NOMO-1 (cell line): ENCODE data around the gene ATP8A2.

Experiments
- DNase-seq, 2 experiments: peaks; one replicate each; lab custom pipeline; 2025; ENCODE audit not compliant: unreplicated experiment in 2 of 2; lab: John Stamatoyannopoulos, UW

ATP8A2 gene

DNA sequence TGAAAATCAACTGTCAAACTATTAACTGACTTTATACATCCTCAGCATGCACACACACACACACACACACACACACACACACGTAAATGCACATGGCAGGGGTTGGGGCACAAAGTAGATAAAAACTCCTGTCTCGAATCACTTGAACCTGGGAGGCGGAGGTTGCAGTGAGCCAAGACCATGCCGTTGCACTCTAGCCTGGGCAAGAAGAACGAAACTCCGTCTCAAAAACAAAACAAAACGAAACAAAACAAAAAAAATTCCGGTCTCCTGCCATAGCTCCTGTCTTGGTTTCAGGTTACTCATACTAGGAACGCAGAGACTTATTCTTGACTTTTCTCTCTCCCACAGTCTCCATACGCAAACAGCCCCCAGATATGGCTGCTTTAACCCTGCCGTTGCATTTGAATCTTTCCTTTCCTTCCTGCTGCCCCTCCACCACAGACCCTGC is 531.1 kb downstream of the ATP8A2 start:
- no peak for DNase-seq

DNA sequence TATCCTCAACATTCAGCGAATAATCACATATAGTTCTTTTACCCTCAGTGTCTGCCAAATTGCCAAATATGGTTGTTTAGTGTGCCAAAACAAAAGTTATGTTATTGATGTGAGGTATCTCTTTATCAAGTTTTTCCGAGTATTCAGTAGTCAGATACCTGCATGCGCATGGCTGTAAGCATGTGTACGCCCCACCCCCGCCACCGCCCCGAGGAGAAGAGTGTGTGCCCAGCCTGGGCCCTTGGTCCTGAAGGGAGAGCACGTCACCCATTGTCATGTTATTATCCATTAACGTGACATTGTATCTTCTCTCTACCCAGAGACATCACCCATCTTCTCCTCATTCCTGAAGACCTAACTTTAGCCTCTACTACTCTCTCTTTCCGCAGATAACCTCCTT is 533.1 kb downstream of the ATP8A2 start:
- no peak for DNase-seq

DNA sequence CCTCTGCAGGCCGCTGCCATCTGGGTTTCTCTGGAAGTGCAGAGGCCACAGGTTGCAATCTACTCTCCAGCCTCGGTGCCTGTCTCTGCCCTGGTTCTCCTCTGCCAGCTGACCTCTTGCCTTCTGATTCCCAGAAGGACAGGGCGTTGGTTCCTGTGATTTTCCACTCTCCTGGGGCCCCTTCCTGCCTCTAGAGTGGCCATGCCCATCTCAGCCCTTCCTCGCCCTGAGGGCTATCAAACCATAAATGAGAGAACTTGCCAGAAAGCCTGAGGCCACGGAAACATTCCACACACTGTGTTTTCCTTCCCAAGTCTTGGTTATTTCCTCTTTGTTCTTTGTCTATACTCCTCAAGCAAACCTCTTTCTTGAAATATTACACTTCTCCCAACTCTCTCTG is 533.8 kb downstream of the ATP8A2 start:
- DNase-seq = no peak

DNA sequence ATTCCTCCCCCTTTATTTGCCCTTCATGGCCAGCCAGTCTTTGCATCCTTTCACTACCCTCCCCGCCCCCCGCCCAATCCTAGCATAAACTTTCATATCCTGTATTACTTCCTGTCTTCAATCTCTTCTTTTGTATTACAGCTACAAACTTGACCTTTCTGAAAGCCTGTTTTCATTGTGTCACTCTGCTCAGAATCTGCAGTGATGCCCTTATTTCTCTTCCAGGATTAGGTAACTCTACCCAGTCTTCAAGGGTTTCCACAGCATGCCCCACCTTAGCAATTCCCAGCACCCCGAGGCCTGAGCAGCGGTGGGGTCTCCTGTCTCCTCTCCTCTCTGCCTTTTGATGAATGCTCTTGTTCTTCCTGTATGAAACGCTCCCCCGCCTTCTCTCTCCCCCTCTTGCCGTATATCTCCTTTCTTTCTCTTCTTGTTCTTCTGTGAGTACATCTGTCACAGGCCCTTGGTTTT is 534.5 kb downstream of the ATP8A2 start:
- peak in 1 of 2 experiments; percentile 46 for DNase-seq

DNA sequence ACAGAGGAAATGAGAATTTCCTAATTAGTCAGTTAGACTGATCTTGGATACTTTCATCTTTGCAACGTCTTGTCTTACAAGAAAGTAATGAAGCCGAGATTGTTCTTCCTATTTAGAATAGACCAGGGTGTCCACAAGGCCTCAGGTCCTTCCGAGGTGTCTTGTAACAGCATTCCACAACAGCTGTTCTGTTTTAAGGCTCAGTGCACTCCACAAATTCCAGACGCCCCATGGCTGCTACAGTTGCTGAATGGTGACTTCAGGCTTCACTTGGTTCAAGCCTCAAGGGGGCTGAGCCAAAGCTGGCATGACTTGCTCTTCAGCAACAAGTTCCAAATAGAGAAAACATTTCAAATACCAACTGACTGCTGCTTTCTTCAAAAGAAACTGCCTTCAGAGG is 536.6 kb downstream of the ATP8A2 start:
- DNase-seq = no peak

DNA sequence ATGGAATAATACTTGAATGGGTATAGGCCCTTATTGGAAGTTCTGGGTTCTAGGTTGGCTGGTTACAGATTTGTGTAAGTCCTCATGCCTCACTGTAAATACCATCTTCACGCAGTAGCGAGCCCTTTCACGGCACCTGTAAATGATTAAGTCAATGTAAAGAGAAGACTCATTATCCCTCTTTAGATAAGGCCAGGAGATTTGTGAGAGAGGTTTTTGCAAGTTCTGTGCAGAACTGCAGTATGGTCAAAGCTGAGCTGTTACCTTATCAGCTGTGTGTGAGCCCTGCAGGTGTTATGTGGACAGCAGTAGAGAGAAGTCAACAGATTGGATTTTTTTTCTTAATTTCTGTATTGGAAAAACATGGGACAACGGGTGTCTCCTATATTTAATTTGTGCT is 538.5 kb downstream of the ATP8A2 start:
- no peak for DNase-seq

DNA sequence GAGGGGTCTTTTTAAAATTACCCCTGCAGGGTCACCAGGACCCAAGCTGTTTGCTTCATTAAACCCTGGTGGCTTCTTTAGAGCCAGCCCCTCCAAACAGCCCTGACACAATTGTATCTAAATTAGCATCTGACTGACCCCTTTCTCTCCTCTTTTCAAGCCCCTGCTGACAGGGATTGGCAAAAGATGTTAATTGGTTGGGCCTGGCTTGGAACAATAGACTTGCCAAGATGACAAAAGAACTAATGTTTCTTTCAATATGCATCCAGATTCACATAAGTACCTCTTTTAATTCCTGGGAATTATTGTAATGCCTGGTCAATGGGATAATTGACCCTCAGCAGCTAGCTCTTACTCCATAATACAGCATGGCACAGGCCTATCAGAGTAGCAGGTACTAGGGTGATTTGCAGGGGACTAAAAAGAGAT is 539.2 kb downstream of the ATP8A2 start:
- DNase-seq = no peak

DNA sequence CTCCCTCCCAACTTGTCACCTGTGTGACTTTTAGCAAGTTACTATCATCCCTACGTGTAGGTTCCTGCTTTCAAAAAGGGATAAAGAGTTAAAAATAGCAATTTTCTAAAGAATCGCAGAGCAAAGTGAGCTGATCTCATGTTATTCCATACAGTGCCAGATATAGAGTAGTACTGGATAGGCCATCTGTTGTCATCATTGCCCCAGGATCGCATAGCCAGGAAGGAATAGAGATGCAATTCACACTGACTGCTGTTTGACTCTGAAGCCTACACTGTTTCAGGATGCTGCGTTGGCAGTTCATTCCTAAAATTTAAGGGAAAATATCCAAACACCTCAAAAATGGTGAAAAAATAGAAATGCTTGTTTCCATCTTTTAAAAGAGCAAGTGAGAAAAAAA is 541.2 kb downstream of the ATP8A2 start:
- no peak for DNase-seq

DNA sequence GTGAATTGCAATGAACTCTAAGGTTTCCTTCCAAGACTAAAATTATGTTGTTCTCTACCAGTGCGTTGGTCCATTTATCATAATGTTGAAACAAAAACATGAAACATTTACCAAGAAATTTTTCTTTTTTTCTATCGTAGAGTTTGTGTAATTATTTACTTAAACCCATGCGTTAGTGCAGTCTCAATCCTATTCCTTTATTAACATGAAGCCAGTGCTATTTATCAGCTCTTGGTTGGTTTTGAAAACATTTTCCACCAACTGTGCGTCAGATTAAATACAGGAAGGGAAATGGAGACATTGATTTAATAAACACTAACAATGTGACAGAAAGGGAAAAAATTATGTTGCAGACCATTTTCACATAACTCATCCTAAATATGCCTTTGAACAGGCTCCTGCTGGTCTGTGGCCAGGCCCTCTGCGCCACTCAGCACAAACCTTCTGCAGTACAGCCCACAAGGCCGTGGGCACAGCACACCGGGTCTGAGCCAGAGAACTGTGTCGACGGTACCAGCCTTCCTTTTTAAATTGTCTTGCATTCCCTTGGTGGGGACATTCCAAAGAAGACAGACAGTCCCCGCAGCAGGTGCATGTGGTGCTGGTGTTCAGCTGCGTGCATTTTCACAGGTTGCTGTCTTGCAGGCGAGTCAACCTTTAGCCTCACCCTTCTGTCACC is 544.2 kb downstream of the ATP8A2 start:
- DNase-seq = no peak

DNA sequence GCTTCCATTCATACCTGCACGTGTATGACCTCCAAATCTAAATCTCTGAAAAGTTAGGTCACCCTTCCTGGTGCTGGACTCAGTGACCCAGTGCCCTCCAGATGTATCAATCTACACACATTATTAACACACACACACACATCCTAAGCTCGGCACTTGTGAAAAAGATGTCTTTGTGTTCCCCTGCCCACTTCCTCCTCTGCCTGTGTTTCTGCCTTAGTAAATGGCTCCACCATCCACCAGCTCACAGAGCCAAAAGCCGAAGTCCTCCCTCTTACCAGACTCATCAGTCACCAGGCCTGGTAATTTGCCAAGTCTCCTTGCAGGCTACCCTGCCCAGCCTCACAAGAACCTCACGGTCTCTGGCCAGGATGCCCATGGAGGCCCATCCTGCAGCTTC is 548.5 kb downstream of the ATP8A2 start:
- DNase-seq = no peak

DNA sequence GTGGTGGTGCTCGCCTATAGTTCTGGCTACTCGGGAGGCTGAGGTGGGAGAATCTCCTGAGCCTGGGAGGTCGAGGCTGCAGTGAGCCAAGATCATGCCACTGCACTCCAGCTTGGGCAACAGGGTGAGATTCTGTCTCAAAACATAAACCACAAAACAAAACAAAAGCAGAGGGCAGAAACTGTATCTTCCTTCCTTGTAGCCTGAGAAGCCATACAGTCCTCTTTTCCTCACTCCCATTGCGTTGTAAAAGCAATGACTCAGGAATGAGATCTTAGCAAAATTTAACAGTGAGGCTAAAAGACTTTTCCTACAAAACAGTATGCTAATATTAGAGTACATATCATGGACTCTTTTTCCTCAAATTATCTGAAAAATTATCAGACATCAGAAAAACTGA is 549.2 kb downstream of the ATP8A2 start:
- DNase-seq = no peak

DNA sequence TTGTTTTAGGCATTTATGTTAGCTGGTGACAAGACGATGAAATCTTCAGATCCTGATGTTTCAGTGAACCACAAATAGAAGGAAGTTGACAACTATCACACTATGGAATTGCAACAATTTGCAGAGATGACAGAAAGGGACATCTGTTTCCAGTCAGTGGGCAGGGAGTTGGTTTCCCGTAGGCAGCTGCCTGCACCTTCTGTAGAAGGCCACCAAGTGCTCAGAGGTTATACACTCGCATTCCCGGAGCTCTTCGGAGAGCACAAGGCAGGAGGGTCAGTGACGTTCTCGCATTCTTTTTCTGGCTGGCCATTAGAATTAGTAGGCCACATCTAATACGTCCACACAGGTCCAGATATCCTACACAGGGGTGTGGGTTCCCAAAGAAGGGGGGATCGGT is 550.6 kb downstream of the ATP8A2 start:
- DNase-seq = peak in 1 of 2 experiments; percentile 19

DNA sequence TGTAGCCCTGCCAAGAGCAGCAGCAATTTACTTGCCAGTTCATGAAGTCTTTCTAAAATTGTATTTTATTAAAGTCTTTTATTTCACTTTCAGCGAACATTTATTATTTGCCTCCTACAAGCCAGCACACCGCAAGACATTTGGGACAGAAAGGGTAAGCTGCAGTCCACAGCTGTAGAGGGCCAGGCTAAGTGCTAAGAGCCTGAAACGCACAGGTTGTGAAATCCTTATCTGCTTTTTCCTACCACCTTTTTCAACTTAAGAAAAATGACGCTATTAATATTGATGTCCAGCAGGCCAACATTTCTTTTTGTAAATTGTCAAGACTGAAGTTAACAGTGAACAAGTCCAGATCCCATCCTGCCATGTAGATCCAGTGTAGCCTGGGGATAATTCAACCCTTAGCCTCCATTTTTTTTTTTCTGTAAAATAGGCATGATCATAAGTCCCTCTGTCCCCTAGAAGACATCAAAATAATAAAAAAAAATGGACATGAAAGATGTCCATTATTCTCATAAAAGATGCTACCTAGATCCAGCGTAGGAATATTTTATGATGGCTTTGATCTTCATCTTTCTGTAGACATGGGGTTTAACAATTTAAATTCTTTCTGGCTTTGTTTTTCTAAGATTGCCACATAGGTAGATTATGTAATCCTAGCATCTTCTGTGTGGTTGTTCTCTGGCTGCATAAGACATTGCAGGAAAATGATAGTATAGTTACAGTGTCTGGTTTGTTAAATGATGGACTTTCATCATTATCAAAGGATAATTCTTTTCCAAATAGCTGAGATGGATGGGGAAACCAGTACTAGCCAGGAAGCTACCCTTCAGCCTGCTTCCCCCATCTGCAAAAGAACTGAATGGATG is 551.7 kb downstream of the ATP8A2 start:
- DNase-seq = peak; percentile 12 to 63

DNA sequence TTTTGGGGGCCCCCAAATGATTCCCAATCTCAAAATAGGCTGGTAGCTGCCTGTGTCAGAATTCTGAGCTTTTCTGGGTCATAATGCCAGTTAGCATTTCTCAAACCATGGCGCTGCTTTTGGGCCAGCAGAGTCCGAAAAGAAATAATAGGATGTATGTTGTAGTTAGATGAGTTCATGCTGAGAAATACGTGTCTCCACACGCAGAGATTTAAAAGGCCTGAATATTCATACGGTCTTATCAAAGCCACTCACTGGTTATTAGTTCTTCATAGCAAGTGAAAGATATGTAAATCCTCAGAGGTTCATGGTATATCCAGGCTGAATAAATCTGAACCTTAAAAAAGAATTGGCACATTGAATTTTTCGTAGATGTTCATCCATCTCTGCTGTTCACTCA is 555.6 kb downstream of the ATP8A2 start:
- DNase-seq = no peak

DNA sequence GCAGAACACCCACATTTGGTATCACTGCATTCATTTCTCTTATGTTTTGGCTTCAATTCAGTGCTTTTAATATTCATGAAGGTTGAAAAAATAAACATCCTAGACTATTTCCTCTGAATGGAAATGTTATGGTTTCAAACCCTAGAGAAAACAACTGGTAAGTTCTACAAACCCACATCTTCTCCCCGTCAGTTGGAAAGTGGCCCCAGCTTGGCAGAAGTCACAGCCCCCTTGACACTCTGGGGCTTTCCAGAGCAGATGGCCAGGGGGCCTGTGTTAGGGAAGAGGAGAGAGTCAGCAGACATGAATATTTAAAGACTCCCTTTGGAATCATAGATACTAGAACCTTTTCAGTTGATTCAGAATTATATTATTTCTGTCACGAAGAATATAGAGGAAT is 556.2 kb downstream of the ATP8A2 start:
- no peak for DNase-seq

DNA sequence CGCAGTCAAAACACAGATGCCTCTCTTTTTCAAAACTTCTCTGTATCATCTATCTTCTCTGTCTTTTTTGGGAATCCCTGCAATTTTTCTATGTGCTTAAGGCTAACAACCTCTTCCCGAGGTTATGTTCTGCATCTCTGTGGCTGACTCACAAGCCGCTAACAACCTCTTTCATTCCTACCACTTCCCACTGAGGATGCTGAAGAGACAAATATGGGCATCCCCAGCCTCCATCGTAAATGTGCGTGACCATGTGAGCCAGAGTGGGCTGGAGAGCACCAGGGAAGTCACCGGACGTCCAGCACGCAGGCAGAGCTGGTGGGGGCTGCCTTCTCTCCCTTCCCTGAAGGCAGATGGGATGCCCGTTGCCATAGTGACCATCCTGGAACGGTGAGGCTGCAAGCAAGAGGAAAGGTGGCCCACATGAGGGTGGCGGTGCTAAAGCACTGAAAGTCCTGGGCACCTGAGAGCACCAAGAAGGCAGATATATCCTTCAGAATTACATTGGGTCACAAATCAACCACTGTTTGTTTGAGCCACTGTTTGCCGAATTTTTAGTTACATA is 557.2 kb downstream of the ATP8A2 start:
- no peak for DNase-seq

DNA sequence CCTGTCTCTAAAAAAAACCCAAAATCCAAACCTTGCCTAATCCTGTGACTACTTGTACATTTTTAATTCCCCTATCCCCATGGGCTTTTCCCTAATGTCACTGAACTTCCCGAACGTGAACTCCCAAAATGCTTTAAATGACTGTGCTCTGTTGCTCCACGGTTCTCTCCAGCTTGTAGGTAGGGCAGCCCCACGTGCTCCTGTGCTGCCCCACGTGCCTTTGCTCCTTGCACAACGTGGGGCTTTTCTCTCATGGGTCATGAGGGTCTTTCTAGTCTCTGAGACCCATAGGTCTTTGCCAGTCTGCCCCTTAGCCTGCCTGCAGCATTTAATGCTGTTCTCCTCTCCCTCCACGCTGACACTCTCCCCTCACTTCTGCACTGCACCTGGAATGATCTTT is 558.0 kb downstream of the ATP8A2 start:
- DNase-seq = no peak

DNA sequence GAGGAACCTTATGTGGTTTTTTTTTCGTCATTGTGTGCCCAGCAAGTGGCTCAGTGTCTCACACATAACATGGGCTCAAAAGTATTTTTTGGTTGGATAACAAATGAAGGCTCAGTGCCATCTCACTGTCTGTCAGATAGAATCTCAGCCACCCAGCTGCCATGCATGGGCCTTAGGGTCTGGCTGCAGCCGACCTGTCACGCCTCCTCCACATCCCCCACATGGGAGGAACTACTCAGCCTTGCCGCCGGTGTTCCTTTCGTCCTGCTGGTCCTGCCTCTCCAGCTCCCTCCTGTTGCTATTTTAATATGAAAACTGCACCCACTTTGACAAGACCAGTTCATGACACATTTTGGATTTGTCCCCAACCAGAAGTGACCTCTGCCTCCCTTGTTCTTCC is 558.9 kb downstream of the ATP8A2 start:
- no peak for DNase-seq

DNA sequence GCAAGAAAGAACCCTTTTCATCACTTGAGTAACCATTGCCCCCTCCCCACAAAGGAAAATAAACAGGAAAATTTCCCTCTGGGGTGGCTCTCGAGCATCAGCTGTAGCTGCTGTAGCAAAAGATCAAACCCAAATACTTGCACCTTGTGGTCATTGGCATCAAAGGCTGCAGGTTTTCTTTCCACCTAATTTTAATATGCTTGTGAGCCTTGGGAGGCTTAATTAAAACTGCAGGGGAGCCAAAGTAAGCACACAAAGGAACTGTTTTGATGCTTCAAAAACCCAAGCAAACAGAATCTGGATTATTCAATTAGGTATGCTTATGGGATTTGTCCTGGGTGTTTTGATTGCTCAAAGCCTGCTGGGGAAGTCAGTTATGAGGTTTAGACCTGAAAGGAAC is 560.6 kb downstream of the ATP8A2 start:
- no peak for DNase-seq

DNA sequence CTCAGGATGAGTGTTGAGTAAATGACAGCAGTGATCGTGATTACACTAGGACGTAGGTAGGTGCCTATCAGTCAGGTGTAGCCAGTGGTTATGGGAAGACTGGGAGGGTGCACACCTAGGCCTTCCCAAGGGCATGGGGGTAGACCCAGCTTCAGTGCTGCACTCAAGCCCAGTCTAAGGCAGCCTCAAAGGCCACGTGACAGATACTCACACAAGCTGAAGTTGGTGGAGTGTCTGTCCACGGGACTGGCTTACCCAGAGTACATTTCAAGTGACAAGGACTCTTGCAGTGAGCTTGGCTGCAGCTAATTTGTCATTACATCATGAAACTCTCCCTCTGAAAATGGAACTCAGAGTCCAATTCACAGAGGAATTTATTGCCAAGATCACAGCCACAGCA is 561.7 kb downstream of the ATP8A2 start:
- no peak for DNase-seq

DNA sequence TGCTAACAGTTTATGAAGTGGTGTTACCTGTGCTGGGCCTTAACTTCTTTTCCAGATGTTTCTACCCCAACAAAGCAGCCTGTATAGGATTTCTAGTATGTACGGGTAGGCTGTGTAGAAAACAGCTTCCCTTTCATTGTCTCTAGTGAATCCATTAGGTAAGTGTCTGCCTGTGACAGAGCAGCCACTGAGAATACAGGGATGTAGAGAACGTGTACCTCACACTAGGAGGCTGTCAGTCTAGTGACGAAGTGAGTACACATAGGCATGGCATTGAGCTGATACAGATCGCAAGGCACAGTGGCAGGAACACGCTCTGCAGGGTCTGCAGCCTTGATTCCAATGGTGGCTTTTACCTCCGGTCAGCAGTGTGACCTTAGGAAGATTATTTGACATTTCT is 562.4 kb downstream of the ATP8A2 start:
- no peak for DNase-seq
